B cell (primary cell): Measurements from ENCODE around the gene SLC16A12. TPM values are rescaled to one million over a fixed set of nuclear protein-coding genes. Genes with fewer than 3 reads are reported as not detected.

Experiments used
- ATAC-seq: fragments of 200-7000 bp; cut with Tn5 transposase; one replicate; pipeline ENCODE4 v1.10.0; 2021; ENCODE audit warnings: low read depth, mild to moderate bottlenecking, moderate number of reproducible peaks, moderate library complexity
- CTCF ChIA-PET: fragments of 350-600 bp; sonication (Branson Sonifier 250); formaldehyde crosslinking; loops from one replicate; lab custom pipeline; 2021; ENCODE audit warnings: antibody characterized with exemption, inconsistent platforms; lab: Charles Lee
- POLR2A ChIA-PET: fragments of 350-600 bp; sonication (Branson Sonifier 250); formaldehyde crosslinking; loops from one replicate; lab custom pipeline; 2021; ENCODE audit warnings: antibody characterized with exemption; lab: Charles Lee
- DNase-seq: peaks from one replicate; pipeline ENCODE4 v3.0.0; 2013
- H2AFZ ChIP-seq: 2 replicates; pipeline ENCODE4 v1.6.1; 2012; ENCODE audit warnings: mild to moderate bottlenecking, low read depth, low read length; ENCODE audit not compliant: insufficient read depth, poor library complexity, severe bottlenecking
- H3K27ac ChIP-seq, 2 donors: 1 replicate in 1 of 2; 2 replicates in 1 of 2; pipeline ENCODE4 v1.5.1; 2012 to 2013; ENCODE audit warnings: low read length in 2 of 2, mild to moderate bottlenecking in 2 of 2, moderate library complexity in 1 of 2
- H3K27me3 ChIP-seq, 4 experiments: fragments of 200-600 bp in 1 of 4; sonication (generic) in 1 of 4; replicated peaks in 1 of 4; 1 replicate in 2 of 4; 2 replicates in 2 of 4; pipeline versions ENCODE4 v1.6.1 to v1.7.0; 2013 to 2016; ENCODE audit warnings: low read length in 3 of 4, mild to moderate bottlenecking in 2 of 4, mixed read lengths in 1 of 4, moderate library complexity in 1 of 4; ENCODE audit not compliant: insufficient read depth in 4 of 4, control insufficient read depth in 3 of 4; ENCODE audit errors: control extremely low read depth in 1 of 4
- H3K36me3 ChIP-seq, 2 experiments: replicated peaks in 1 of 2; 1 replicate in 1 of 2; 2 replicates in 1 of 2; pipeline versions ENCODE4 v1.6.1 to v1.7.1; 2013; ENCODE audit warnings: low read length in 1 of 2; ENCODE audit not compliant: insufficient read depth in 2 of 2, control insufficient read depth in 1 of 2; ENCODE audit errors: control extremely low read depth in 1 of 2, extremely low read depth in 1 of 2
- H3K4me1 ChIP-seq, 2 donors: fragments of 200-600 bp in 1 of 2; sonication (generic) in 1 of 2; 1 replicate in 1 of 2; 2 replicates in 1 of 2; pipeline versions ENCODE4 v1.5.1 to v1.6.1; 2013 to 2017; ENCODE audit warnings: low read length in 2 of 2; ENCODE audit not compliant: control insufficient read depth in 2 of 2, insufficient read depth in 2 of 2
- H3K4me2 ChIP-seq: replicated peaks from 2 replicates; pipeline ENCODE3; 2012; ENCODE audit warnings: mild to moderate bottlenecking, low read depth, low read length; ENCODE audit not compliant: poor library complexity, severe bottlenecking
- H3K4me3 ChIP-seq, 5 experiments: fragments of 200-600 bp in 1 of 5; sonication (generic) in 1 of 5; 1 replicate in 3 of 5; 2 replicates in 2 of 5; pipeline versions ENCODE4 v1.5.1 to v1.7.0; 2011 to 2016; ENCODE audit warnings: low read length in 4 of 5, mild to moderate bottlenecking in 4 of 5, low read depth in 2 of 5, control low read depth in 1 of 5, moderate library complexity in 1 of 5; ENCODE audit not compliant: insufficient read depth in 1 of 5; ENCODE audit errors: control extremely low read depth in 1 of 5, extremely low read depth in 1 of 5
- H3K79me2 ChIP-seq: fragments of 200-600 bp; sonication (generic); one replicate; pipeline ENCODE4 v1.6.0; 2016; ENCODE audit warnings: low read length; ENCODE audit not compliant: control insufficient read depth, insufficient read depth
- H3K9ac ChIP-seq: fragments of 200-600 bp; sonication (generic); 2 replicates; pipeline ENCODE4 v1.6.1; 2017; ENCODE audit warnings: mild to moderate bottlenecking, low read length, moderate library complexity
- H3K9me3 ChIP-seq, 3 donors: one replicate each; pipeline versions ENCODE4 v1.6.1 to v1.7.1; 2013; ENCODE audit warnings: low read length in 2 of 3; ENCODE audit not compliant: control insufficient read depth in 2 of 3, insufficient read depth in 1 of 3; ENCODE audit errors: control extremely low read depth in 1 of 3
- H4K20me1 ChIP-seq: 2 replicates; pipeline ENCODE4 v1.6.0; 2012; ENCODE audit warnings: mild to moderate bottlenecking, low read length; ENCODE audit not compliant: insufficient read depth, control insufficient read depth, poor library complexity, severe bottlenecking
- H3K27ac Mint-ChIP-seq: one replicate; pipeline ENCODE4 v1.8.0; 2021; ENCODE audit warnings: mixed read lengths
- H3K27me3 Mint-ChIP-seq: one replicate; pipeline ENCODE4 v1.8.0; 2021; ENCODE audit warnings: mixed read lengths
- H3K4me1 Mint-ChIP-seq: one replicate; pipeline ENCODE4 v1.8.0; 2021; ENCODE audit warnings: mixed read lengths
- H3K4me3 Mint-ChIP-seq: one replicate; pipeline ENCODE4 v1.8.0; 2021; ENCODE audit warnings: mixed read lengths
- H3K9me3 Mint-ChIP-seq: one replicate; pipeline ENCODE4 v1.8.0; 2022; ENCODE audit warnings: mixed read lengths; ENCODE audit not compliant: insufficient read depth
- CTCF ChIP-seq: fragments of 200-600 bp; IDR thresholded peaks from one replicate; pipeline ENCODE4 v1.8.0; 2022; ENCODE audit warnings: antibody characterized with exemption, mild to moderate bottlenecking
- EZH2 ChIP-seq: IDR thresholded peaks from 2 replicates; pipeline ENCODE4 v1.6.1; 2012; ENCODE audit warnings: borderline replicate concordance, low read depth, mild to moderate bottlenecking, moderate library complexity, low read length; ENCODE audit not compliant: insufficient read depth, poor library complexity, severe bottlenecking
- WGBS: methylation state at CpG from one replicate; pipeline ENCODE4 v1.1.5; 2013; ENCODE audit warnings: missing lambda C conversion rate; ENCODE audit not compliant: insufficient coverage; 5-methylcytosine and 5-hydroxymethylcytosine counted together
- intact Hi-C: fragments of 100-400 bp; cut with micrococcal nuclease; formaldehyde crosslinking; loops from one replicate; pipeline ENCODE4 v1.10.0; 2022
- polyA plus RNA-seq: library from polyadenylated mRNA; depleted of rRNA; stranded (reverse); fragments of >200 nt; gene quantifications from 2 replicates; pipeline ENCODE4 v1.2.3, GENCODE V29; 2012
- total RNA-seq, 2 donors: library from RNA; stranded (reverse); fragments of 120-200 nt in 1 of 2; gene quantifications; 1 replicate in 1 of 2; 2 replicates in 1 of 2; pipeline versions ENCODE4 v1.2.3 to v1.2.4, GENCODE V29; 2013 to 2022

The SLC16A12 gene
- total and polyA plus RNA-seq, 2 donors (not counting 1 experiment from before 2014, with no cell fraction given) = not detected

- ATAC-seq = no peak
- DNase-seq = no peak
- H3K9ac ChIP-seq = no peak overlapping the region
- no peaks in the 10 kb centered on the region for H3K27me3 Mint-ChIP-seq
- WGBS = 89% methylated on average over 1 of the region's 1 CpG
- H3K36me3 ChIP-seq = peaks cover 0 to 31% of the 10 kb centered on the region in 2 experiments
- no peak overlapping the region for H3K4me3 ChIP-seq
- H3K4me3 Mint-ChIP-seq = peak overlapping the region; percentile 92
- ChIA-PET POLR2A (no interaction called here), CTCF (interaction anchor here (1.1 kb wide), 1 partner anchor 121 kb away, joined by 3 read pairs; no protein-coding TSS in a partner anchor)
- TF ChIP-seq EZH2 (no peak), CTCF (no peak)
- intact Hi-C loops = loop anchor here (10.0 kb wide), 2 partner anchors 332 to 1998 kb away; partner anchors contain the start of gene HECTD2
- peaks cover 53% of the 10 kb centered on the region for H3K4me1 Mint-ChIP-seq
- peak overlapping the region; percentile 70 for H3K27ac Mint-ChIP-seq
- no peaks in the 10 kb centered on the region for H3K9me3 Mint-ChIP-seq
- H4K20me1 ChIP-seq = peaks cover 24% of the 10 kb centered on the region
- no peaks in the 10 kb centered on the region for H3K27me3 ChIP-seq
- H3K9me3 ChIP-seq = peaks cover 0 to 9% (median 0%) of the 10 kb centered on the region in 3 donors
- peak overlapping the region in 1 of 2 donors; percentile 93 for H3K27ac ChIP-seq
- peak overlapping the region; percentile 78 for H3K4me2 ChIP-seq
- peaks cover 29 to 42% of the 10 kb centered on the region in 2 donors for H3K4me1 ChIP-seq
- peaks cover 60% of the 10 kb centered on the region for H3K79me2 ChIP-seq
- H2AFZ ChIP-seq = no peak overlapping the region
Observed at GRCh38 chr10:89416465-89416864, 118.9 kb downstream of the SLC16A12 start.
